Measurements from ENCODE around the gene IQSEC1.

The IQSEC1 gene

DNA sequence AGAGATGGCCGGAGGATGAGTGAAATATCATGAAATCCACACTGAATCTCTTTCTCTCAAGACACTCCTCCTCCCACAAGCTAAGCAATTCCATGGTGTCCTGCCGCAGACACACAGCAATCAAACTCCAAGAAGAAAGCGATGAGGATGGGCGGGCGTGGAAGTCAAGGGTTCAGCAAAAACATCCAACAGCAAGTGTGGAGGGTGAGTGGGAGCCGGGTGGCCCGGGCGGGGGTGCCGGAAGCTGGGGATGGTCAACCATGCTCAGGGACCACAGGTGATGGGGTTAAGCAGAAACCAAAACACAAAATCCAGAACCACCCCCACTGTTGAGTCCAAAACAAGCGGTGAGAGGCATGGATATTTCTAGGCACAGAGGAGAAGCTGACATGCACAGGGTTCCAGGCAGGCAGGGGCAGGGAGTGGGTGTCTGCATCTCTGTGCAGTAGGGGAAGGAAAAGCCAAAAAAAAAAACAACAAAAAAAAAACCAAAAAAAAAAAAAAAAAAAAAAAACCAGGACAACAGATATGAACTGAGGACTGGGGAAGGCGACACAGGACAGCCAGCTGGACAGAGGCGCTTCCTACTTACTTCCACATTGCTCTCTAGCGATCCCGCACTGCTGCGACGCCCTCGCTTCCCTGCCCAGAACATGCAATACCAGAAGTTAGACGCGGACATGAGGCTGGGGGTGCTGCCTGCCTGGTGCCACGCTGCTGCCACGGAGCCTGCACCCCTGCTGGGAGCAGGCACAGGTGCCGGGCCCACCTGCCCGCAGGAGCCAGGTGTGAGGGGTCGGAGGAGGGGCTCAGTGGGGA is 170.8 kb downstream of the IQSEC1 start:
- no peak for DNase-seq

DNA sequence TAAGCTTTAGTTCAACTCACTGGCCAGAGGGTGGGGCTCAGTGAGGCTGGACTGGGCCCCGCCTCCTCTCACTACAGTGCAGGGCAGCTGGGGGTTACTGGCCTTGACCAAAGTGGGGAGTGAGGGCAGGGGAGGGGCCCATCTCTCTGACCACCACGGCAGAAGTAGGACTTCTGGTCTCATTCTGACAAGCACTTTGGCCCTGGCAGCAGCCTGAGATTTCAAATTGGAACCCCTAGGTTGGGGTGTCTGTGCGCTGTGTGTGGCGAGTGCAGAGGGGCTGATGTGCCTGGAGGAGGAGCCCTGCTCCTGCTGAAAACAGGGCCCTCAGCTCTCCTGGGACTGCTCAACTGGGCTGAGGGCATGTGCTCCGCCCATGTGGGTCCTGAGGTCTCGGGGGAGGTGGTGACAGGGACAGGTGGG is 171.6 kb downstream of the IQSEC1 start:
- DNase-seq, result no peak

DNA sequence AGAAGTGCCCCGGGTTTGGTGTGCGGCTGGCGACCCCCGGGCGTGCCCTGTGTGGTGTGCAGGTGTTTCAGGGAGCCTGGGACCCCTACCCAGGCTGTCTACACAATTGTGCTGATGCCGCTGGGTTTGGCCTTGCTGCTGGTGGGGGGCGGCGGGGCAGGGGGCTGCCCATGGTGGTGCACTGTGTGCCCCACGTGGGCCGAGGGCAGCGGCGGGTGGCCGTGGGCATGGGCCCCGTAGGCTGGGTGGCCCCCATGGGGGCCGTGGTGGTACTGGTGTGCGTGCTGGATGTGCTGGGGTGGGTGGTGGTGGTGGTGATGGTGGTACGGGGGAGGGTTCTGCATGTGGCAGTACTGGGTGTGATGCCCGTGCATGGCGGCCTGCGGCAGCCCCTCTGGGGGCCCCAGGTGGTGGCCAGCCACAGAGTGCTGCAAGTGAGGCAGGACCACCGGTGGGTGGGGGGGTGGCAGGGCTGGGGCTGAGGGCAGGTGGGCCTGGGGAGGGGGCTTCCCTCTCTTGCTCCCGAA is 172.3 kb downstream of the IQSEC1 start:
- no peak for DNase-seq

DNA sequence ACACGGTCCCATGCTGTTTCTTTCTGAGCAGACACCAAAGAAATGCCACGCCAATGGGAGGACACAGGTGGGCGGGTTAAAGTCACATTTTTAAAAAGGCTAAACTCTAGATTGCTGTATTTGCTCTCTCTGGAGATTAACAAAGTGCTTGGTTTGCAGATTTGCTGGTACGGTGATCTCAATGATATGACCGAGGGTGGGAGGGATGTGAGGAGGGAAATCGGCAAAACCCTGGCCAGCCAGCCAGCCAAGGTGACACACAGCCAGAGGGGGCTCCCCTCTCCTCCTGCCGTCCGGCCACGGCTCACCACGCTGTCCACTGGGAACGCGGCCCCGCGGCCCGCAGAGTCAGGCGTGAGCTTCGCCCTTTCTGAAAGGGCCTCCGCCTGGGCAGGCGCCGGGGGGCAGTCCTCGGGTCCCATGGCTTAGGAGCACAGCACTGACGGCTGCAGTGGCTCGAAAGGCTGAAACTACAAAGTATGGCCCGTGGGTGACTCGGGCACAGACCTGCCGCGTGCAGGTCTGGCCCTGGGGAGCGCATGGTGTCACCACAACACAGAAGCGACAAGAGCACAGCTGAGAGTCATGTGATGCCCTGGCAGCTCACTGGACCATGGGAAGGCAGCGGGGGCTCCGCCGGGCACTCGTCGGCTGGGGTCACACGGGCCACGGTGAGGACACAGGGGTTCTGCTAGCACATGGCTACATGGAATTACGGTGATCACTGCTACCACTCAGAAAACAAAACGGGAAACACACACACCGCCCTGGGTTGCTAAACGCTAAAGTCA is 174.1 kb downstream of the IQSEC1 start:
- DNase-seq, result no peak

DNA sequence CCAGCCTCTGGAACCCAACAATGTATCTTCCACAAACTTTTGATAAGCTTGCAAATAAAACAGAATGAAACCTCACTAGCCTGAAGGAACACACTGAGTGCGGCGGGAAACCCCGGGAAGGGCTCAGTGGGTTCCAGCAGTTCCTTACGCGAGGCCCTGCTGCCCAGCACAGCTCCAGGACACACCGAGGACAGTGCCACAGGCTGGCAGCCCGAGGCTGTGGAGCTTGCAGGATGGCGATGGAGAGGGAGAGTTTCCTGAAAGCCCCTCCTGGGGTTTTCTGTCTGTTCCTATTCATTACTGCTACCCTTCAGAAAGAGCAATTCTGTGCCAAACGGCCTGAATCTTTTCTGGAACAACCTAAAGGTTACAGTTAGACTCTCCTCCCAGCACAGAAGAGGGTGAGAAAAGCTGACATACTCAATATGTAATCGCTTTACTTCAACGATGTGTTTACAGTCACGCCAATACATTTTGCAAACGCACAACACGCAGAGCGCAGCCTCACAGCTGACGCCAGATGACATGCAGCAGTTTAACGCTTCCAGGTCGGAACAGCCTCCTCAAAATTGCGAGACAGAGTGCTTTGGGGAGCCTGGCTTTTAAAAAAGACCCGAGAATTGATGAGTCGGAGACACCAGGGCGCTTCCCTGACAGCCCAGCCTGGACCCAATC is 174.8 kb downstream of the IQSEC1 start:
- DNase-seq, result no peak

DNA sequence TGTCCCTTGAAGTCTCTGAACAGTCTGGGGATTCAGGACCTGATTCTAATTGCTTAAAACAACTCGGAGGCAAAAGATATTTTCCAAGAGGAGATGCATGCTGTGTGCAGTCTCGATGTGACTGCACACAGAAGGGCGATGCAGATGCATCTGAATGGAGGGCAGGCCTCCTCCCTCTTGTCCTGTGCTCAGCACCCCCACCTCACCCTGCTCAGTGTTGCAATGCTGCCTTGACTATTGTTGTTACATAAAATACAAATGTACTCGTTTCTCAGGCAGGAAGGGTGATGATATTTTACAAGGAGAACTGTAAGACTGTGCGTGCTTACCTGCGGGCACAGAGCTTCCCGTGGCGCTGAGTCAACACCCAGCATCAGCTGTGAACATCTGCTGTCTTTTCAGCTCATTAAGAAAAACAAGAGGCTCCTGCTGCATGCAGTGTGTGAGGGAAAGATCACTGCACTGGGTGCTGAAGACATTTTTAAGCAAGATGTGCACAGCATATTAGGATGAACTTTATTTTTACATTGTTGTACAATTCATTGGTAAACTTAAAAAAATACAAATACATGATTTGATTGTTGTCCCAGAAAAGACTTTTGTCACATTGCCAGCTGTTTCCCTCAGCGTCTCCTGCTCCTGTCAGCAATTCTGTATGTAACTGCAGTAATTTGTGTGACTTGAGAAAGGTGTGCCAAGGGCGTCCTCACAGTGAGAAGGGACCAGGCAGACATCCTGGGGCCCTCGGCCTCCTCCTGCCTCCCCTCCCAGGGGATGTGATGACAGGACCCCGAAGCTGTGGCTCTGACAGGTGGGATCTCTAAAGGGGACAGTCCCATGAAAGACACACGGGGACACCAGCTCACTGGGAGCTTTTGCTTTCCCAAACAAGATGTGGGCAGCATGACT is 175.6 kb downstream of the IQSEC1 start:
- DNase-seq, result no peak

DNA sequence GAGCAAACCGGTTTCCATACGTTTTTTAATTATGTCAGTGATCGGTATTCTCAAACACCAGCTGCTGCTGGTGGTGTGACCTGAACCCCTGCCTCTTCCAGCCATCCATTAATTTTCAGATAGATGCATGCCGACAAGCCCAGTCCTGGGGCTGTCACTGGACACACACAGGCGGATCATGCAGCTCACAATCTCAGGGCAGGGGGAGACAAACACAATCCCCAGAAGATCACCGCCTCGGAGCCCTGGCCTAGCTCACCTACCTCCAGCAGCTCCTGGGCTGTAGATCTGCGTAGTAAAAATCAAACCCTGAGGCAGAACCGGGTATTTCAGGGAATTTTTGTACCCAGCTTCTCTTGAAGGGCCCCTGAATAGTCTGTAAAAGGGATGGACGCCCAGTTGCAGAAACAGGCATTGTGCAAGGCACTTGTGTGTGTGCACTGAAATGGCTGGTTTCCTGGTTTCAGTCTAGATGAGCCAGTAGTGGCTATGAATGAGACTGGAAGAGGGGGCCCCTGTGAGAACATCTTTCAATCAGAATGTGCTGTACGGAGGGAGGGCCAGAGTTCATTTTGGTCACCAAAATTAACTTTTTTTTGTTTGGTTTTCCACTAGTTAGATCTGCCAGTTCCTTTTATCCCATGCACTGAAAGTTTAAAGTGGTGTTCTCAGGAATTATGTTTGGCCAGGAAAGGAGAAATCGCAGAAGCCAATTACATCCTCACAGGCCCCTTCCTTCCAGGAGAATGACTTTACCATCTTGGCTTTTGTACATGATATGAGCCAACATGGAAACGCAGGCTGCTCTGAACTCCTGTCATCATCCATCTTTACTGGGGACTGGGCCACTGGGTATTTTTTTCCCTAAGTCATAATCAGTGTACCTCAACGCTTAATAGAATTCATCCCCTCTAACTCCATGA is 176.9 kb downstream of the IQSEC1 start:
- no peak for DNase-seq

DNA sequence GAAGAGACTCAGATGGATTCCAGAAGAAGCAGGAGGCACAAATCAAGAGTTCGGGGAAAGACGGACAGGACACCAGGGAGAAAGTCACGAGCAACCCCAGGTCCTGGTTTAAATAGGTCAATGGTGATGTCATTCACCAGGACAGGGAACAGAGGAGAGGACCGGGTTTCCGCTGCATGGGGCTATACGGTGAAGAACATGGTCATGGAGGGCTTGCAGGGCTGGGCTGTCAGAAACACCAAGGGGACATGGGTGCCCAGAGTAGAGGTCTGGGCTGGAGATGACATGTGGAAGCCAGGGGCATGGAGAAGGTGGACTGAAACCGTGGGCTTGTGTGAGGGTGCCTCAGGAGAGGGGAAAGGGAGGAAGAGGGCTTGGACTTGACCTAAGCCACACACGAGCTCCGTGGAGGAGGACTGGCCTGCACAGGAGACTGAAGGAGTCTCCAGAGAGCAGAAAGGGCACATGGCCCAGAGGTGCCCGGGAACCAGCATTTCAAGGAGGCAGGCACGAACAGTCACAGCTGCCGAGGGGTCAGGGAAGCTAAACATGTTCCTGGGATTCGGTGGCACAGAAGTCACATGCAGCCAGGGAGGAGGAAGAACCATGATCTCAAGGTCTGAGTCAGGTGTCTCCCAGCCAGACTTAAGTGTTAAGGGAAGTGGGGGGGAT is 177.7 kb downstream of the IQSEC1 start:
- DNase-seq, result no peak

DNA sequence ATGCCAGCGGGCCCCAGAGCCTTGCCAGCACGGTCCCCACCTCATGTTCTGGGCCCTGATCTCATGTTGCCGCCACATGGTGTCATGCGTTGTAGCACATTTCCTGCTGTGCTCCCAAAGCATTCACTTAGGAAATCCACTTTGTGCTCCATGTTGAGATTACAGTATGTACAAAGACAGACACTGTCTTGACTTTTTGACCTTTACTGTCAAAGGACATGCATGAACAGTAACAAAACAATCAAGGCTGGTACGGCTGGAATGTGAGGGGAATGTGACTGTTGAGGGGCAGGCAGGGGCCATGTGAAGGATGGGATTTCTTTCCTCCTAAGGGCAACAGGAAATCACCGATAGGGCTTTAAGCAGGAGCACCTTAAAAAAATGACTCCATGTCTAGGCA is 178.6 kb downstream of the IQSEC1 start:
- DNase-seq, result no peak

DNA sequence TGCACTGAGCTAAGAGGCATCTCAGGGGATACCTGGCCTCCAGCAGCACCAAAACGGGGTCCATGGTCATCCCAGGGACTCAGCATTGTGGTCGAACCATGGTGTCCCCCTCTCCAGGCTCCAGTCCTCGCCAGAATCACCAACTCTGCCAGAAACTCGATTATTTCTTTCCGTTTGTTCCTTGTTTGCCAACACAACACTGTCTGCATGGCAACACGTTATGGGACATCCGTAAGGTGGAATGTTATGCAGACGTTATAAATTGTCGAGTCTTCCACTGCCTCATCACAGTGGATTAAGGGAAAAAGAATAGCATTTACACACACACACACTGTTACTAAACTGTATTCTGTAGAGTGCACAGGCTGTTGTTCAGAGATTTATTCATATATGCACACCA is 179.4 kb downstream of the IQSEC1 start:
- DNase-seq, result no peak

DNA sequence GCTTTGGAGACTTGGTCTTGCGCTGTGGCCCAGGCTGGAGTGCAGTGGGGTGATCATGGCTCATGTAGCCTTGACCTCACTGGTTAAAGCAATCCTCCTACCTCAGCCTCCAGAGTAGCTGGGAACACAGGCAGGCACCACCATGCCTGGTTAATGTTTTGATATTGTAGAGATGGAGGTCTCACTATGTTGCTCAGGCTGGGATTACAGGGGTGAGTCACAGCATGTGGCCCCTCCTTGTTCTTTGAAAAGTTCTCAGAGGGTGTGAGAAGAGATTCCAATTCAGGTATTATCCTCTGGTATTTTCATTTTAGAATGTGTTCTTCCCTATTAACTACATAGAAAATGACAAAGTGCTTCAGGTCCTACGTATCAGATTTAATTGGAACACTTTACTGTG is 180.0 kb downstream of the IQSEC1 start:
- no peak for DNase-seq

DNA sequence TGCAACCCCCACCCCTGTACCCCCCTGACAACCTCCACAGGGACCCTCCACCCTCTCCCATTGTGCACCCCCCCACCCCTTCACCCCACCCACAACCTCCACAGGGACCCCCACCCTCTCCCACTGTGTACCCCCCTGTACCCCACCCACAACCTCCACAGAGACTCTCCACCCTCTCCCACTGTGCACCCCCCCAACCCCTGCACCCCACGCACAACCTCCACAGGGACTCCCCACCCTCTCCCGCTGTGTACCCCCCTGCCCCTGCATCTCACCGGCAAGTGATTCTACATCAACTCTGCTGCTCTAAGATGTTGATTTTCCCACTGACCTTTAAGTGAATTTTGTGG is 180.4 kb downstream of the IQSEC1 start:
- no peak for DNase-seq

DNA sequence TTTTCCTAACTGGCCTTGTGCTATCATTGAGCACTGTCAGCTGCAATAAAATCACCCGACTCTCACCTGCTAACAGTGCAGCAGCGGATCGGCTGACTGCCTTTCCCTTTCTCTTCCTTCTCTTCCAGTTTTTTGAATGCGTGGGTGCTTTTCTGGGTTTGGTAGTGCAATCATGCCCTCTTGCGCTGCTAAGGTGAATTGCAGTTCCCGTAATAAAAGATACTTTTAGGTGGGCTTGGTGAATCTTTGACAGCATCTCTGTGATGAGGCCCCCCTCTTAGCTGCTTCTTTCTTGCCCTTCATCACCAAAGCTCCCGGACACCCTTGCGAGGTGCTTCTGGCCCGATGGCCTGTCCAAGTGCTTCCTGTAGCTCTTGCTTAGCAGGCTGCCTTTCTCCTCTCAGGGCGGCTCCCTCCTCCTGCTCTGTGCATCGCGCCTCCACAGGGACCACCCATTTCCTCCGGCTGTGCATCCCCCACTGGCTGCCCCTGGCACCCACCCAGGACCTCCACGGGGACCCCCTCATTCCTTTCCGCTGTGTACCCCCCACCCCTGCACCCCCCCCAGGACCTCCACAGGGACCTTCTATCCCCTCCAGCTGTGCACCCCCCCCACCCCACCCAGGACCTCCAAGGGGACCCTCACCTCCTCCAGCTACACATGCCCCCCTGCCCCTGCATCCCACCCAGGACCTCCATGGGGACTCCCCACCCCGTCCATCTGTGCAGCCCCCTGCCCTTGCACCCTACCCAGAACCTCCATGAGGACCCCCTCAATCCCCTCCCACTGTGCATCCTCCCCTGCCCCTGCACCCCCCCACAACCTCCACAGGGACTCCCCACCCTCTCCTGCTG is 181.0 kb downstream of the IQSEC1 start:
- DNase-seq, result peak; percentile 20 to 24

DNA sequence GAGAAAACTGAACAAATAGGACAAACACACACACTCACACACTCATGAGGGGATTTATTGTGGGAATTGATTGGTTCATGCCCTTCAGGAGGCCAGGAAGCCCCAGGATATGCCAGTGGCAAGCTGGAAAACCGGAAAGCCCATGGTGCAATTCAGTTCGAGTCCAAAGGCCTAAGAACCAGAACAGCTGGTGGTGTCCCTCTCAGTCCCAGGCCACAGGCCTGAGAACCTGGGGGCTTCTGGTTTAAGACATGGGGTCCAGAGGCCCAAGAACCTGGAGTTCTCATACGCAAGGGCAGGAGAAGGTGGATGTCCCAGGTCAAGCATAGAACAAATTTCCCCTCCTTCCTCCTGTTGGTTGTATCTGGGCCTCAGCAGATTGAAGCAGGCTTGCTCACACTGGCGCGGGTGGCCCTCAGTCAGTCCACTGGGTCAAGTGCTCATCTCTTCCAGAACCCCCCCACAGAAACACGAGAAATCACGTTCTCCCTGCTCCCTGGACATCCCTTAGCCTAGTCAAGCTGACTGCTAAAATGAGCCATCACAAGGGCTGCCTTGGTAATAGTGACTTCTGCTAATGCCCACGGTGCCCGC is 181.7 kb downstream of the IQSEC1 start:
- no peak for DNase-seq

DNA sequence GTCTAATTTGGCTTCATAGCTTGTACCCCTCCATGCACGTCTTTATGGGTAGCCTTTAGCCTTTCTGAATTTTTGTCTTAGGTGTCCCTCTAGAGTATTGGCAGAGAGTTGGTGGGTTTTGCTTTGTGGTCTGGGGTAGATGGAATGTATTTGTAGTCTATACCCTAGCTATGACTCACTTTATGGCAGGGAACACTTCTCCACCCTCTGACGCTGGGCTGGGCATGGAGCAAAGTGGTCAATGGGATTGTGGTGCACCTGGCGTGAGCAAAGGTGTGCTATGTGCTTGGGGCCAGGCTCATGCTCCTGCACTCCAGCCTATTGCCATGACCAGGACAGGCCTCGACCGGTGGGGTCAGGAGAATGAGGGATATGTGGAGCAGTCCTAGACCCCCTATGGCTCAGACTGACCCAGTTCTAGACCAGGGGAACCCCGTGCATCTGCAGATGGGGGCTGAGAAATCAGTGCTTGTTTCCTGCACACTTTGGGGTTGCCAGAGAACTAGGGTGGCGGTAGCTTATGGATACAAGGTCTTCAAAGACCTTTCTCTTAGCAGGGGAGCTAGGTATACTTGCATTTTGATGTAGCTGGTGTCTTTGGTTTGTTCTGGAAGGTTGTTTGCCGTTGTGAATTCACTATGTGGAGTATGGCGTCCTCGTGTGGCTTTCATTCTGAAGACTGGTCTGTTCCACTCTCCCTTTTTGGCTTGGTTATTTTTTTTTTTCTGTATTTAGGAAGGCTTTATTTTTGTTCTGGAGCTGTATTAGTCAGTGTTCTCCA is 182.4 kb downstream of the IQSEC1 start:
- DNase-seq, result no peak

DNA sequence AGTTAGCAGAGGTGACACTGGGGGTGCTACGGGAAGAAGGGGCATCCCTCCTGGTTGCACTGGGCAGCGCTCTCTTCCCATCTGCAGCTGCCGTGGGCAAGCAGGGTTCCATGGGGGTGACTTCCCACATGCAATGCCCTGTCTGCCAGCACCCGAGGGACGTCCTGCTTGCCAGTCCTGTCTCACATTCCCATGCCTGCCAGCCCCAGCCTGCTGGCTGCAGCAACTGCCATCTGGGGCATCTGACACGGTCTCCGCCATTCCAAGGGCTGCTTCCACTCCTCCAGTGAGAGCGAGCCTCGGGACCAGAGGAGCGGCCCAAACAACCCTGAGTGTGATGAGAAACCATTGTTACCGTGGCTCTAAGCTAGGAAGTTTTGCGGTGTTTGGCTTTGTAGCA is 186.5 kb downstream of the IQSEC1 start:
- DNase-seq, result no peak

DNA sequence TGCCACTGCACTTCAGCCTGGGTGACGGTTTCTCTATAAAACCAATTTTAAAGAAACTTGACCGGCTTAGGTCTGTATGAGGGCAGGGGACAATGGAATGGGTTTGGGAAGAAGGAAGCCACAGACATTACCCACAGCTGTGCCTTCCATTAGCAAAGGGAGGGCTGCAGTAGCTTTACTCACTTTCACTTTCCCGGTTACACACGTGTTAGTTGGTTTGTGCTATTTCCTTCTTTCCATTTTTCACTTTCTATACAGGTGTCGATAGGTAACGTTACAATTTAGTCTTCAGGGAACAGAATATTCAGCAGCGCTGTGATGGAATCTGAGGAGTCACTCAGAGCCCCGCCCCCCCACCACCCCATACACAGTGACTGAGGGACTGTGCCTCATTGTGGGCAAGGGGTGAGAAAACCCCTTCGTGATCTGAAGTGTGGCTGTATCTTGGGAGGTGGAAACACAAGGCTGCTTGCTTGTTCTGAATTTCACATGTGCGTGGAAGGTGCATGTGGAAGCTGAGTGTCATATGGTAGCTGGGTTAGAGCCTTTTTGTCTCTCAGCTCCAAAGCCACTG is 187.0 kb downstream of the IQSEC1 start:
- peak in 1 of 2 experiments; percentile 20 for DNase-seq

DNA sequence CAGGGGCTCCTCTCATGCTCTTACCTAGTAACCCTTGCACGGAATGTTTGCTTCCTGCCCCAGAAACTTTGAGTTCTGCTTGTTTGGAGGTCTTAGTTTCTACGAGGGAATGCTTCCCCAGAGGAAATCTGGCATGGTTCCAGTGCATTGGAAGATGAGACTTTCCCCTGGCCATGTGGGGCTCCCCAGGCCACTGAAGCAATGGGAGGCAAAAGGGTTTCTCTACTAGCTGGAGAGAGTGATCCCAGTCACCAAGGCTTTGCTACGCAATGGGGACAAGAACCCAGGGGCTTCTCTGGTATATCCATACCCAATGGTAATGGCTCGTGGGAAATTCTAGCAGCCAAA is 187.7 kb downstream of the IQSEC1 start:
- DNase-seq, result no peak

All from activated CD4-positive, alpha-beta T cell treated with anti-CD3 and anti-CD28 coated beads, Interleukin-2, amount 50 U/mL, for 4 hours (primary cell).